ENCODE data around the gene RPL10. TPM values are rescaled to one million over a fixed set of nuclear protein-coding genes. Genes with fewer than 3 reads are reported as not detected.

The RPL10 gene
- 2,565 TPM for total RNA-seq

DNA sequence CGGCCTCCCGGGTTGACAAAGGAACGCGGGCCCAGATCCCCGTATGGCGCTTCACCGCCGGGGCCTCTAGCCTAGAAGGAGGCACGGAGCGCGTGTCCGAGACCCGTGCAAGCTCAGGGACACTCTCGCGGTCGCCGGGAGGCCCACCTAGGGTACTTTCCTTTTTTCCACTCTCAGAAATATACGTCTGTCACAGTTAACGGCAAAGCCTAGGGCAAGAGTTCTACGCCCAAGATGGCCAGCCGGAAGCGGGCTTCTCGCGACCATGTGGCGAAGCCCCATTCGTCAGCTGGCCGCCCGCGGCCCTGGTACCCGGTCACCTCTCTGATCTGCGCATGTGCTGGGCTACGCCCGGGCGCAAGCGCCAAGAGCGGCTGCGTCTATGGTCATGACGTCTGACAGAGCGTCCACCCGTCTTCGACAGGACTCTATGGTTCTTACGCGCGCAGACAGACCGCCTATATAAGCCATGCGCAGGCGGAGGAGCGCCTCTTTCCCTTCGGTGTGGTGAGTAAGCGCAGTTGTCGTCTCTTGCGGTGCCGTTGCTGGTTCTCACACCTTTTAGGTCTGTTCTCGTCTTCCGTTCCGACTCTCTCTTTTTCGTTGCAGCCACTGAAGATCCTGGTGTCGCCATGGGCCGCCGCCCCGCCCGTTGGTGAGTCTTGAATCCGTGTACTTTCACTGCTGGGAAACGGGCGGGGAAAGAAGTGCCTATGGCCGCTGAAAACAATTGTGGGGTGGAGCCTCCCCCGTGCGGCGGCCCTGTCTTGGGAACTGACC is at the start of gene RPL10:
RPL10 (plus strand) TSS at position 490 of the 780 bp plus-strand sequence; CDS start at position 633, 143 bp downstream.
- peak; percentile 91 for ATAC-seq

DNA sequence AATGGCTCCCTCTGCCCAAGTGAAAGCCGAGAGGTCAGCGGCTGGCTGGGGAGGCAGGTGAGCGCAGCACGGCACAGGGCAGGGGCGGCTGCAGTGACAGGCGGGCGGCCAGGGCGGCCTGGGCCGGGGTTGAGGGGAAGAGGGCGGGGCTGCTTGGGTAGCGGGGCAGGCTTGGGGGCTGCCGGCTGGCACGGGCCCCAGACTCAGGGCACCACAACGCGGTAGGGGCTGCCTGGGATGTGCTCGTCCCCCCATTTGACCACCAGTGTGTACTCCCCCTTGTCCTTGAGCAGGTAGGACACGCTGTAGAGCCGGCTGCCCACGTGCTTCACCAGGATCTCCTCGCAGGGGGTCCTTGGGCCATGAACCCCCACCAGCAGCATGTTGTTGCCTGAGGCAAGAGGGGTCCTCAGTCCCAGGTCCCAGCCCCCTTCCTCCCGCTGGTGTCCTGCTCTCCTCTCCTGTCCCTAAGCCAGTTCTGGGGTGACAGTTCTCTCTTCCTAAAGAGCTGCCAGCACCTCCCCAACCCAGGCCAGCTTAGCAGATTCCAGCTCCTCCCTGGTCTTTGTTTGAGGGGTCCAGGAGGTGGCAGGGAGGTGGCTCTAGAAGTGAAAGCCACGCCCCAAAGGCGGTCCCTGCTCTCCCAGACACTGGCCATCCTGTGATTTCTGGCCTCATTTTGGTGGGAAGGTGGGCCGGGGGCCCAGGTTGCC is 49.4 kb upstream of the RPL10 start:
- ATAC-seq: no peak

- ATAC-seq: no peak
Observed at GRCh38 chrX:154349359-154349935, 48.7 kb upstream of the RPL10 start.

DNA sequence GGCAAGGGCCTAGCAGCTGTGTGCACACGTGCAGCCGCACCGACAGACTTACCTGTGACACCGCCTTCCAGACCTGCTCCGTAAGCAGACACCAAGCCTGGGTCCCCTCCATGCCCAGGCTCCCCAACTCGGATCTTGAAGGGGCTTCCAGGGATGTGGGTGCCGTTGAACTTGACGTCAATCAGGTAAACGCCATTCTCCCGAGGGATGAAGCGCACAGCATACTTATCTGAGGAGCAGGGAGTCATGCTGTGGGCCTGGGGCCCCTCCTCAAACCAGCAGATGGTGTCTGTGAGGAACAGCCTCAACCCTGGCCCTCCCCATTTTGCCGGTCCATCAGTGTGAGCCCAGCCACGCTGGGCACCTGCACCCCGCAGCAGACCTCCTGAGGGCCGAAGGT is 48.2 kb upstream of the RPL10 start:
- ATAC-seq: no peak

DNA sequence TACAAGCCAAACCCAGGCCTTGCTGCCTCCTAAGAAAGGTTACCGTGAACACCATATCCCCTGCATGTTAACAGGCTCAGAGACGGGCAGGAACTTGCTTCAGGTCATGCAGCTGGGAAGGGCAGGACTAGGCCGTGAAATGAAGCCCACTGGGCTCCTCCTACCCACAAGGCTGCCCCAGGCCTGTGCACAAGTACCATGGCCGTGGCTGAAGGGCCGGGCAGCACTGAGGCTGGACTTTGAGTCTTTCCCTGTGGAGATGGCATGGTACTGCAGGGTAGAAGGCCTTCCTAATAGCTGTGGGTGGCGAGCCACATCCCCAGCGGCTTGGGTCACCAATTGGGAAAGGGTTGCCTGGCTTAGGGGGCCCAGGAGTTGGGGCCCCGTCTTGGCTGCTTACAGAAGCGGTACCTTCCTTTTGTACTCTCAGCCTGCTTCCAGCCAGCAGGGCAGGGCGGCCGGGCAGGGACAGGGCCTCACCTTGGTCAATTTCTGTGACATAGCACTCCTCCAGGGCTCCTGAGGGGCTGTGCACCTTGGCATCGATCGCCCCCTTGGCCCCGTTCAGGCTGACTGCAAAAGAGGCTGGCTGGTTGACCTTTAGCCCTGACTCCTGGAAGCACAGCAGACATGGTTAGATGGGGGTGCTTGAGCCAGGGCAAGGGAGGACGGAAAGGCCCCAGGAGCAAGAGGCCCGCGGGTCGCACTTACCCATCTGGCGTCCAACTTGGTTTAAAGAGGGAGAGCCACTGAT is 47.6 kb upstream of the RPL10 start:
- no peak for ATAC-seq

DNA sequence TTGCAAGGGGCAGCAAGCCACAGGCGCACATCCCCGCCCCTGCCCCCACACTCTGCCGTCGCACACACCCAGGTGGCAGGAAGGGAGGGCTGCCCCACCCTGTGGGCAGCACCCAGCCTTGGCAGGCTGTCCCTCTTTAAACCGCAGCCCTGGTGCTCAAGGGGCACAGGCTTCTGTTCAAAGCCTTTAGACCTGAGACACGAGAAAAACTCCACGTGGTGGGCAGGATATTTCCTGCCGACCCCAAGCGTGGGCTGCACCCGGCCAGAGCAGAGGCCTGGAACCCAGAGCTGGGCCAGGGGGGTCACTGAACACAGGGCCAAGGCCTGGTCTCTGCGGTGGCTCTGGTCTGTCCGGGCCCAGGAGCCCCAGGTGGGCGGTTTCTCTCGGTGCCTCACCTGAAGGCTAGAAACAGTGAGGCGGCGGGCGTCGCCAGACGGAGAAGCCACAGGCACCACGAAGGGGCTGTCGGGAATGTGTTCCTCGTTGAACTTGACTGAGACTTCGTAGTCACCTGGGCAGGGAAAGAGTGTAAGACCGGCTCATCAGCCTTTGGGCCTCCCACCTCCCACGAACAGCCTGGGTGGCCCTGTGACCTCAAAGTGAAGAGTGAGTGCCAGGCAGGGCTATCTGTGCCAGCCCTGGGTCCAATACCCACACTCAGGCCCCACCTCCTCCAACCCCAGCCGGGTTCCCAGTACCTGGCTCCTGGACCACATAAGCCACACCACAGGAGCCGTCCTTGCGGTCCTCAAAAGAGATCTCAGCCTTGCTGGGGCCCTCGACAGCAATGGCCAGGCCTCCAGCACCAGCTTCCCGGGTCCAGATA is 46.8 kb upstream of the RPL10 start:
- ATAC-seq: peak; percentile 37

DNA sequence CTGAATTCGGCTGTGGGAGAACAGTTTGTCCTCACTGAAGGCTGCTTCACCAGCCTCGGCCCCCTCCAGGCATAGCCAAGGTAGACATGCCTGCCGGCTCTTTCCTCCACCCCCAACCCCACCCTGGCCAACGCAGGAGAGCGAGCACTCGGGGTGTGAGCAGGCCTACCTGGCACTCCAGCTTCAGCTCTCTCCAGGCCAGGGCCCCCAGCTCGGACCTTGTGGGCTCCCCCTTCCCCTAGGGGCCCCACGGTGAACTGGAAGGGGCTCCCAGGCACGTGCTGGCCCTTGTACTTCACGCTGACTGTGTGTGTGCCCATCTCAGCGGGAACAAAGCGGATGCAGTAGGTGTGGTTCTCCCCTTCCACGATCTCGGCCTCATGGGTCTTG is 46.2 kb upstream of the RPL10 start:
- no peak for ATAC-seq

DNA sequence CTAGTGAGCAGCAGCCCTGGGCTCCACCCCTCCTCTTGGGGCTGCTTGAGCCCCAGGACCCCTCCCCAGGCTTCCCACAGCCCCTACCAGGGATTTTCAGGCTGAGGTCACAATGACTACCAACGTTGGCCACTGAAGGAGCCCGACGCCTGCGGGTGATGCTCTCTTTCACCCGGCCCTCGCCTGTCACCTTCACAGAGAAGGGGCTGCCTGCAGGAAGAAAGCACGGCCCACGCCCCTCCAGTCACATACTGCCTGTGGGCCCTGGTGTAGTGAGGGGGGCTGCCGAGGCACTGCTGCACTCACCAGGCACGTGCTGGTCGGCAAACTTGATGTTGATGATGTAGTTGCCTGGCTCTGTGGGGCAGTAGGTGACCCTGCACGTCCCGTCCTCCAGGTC is 45.7 kb upstream of the RPL10 start:
- ATAC-seq: no peak

GRCh38 chrX:154353172-154353843 is 44.9 kb upstream of the RPL10 start:
- no peak for ATAC-seq

DNA sequence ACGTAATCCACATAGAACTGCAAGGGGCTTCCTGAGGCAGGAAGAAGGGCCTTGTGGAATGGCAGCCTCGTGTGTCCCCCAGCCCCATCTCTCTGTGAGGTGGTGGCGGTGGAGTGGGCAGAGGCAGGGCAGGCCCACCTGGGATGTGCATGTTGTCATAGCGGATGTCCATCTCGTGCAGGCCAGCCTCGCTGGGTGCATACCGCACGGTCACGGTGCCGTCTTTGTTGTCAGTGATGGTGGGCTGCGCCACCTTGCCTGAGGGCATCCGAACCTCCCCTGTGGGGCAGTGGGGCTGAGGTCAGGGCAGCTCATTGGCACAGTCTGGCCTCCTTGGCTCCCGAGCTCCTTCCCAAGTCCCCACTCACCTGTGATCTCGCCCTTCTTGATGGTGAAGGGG is 44.2 kb upstream of the RPL10 start:
- no peak for ATAC-seq

DNA sequence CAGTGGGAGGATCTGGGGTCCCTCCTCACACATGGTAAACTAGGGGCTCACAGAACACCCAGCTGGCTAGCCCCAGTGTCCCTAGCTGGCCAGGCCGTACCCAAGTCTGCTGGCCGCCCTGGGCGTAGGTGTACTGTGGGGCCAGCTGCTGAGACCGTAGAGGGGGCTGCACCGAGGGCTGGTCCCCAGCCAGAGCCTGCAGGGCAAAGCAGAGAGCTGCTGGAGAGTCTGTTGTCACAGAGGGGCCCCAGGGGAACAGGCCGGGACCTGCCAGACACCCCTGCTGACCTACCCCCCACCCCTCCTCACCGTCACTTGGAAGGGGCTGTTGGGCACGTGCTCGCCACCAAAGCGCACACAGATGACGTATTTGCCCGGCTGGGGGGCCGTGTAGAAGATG is 43.7 kb upstream of the RPL10 start:
- no peak for ATAC-seq

GRCh38 chrX:154355094-154355775 is 42.9 kb upstream of the RPL10 start:
- no peak for ATAC-seq

DNA sequence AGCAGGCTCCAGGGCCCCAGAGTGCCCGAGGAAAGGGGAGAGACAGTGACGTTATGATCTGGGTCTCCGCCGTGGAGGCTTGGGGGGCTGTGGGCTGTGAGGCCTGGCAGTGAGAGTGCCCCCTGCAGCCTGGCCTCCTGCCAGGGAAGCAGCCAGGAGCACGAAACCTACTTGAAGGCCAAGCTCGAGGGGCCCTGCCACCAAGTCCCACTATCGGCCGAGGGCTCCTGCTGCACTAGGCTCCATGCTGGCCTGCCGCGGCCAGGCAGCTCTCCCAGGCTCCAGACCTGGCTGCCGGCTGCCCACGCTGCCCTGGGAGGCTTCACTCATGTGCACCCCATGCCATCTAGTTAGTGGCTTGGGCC is 42.4 kb upstream of the RPL10 start:
- no peak for ATAC-seq

GRCh38 chrX:154356596-154356995 is 41.6 kb upstream of the RPL10 start:
- no peak for ATAC-seq

DNA sequence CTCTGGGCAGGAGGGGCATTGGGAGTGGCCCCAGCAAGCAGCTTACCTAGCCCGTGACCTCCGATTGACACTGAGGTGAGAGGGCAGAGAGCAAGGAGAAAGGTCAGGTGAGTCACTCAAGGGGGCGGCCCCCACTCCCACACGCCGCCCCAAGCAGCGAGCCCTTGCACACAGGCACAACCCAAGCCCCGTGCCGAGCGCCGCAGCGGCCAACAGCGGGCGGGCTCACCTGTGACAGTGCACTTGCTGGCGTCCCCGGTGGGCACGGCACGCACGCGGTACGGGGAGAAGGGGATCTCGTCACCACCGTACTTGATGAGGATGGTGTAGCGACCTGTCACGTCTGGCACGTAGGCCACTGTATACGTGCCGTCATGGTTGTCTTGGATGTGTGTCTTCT is 41.0 kb upstream of the RPL10 start:
- ATAC-seq: no peak

DNA sequence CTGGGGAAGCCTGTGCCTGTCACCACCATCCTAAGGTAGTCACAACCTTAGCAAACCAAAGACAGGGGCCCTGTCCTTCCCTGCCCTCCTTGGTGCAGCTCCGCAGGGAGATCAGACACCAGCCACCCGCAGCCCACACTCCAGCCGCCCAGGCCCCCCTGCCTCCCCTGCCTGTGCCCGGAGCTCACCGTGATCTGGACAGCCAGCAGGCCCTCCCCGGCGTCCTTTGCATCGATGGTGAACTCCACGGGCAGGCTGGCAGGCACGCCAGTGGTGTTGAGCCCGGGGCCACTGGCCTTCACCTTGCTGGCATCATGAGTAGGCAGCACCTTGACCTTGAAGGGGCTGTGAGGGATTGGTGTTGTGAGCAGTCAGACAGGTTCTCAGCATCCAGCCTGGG is 40.2 kb upstream of the RPL10 start:
- ATAC-seq: peak; percentile 14

DNA sequence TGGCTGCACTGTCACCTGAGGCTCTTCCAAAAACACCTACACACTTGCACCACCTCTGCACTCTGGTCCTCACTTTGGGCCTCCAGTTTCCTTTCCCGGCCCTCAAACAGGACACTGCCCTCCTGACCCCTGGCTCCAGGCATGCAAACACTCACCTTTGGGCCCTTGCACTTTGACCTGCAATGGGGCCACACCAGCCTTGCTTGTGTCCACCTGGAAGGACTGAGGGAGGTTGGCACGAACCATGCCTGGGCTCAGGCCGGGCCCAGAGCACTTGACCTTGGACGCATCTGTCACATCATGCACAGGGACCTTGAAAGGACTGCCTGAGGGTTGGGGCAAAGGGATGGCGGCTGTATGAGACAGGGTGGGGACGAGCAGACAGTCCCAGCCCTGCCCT is 39.3 kb upstream of the RPL10 start:
- ATAC-seq: no peak

DNA sequence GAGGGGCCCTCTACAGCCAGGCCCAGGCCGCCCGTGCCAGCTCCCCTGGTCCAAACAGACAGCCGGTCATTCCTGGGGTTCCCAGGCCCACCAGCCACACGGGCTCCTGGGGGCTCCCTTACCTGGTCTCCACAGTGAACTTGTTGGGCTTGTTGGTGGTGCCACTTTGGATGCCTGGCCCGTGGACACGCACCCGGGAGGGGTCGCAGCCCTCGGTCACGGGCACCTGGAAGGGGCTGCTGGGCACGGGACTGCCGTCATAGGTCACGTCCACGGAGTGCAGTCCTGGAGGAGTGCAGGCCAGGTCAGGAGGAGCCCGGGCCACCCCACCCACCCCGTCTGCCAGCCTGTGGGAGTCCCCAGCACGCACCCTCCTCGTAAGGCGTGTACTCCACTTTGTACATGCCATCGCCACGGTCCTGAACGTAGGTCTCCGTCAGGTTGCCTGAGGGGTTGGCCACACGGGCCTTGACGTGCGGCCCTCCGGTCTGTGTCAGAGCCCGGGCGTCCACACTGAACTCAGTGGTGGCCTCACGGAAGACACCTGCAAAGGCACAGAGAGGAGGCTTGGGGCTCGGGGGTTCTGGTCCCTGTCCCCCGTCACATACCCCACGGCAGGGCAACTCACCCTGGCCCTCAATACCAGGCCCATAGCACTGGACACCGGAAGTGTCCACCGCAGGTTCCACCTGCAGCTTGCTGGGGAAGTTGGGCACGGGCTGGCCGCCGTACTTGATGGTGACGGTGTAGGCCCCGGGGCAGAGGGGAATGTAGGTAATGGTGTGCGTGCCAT is 38.6 kb upstream of the RPL10 start:
- no peak for ATAC-seq

DNA sequence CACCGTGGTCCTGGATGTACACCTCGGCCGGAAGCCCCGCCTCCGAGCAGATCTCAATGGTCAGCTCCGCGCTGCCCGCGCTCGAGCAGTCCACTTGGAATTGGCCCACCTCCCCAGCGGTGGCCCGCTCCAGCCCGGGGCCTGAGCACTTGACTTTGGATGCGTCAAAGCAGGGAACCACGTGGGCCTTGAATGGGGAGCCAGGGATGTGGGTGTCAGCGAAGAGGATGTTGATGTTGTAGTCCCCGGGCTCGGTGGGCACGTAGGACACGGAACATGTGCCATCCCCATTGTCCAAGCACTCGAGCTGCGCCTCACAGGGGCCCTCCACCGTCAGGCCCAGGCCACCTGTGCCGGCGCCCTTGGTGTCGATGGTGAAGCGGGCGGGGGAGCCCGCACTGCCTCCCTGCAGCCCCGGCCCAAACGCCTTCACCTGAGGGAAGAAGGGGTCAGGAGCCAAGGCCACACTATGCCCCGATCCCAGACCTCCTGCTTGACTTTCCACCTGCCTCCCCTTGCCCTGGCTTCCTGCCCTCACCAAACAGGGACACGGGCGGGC is 37.9 kb upstream of the RPL10 start:
- ATAC-seq: no peak

All from esophagus mucosa (tissue), 1 donor.